Renal cortical epithelial cell (primary cell): Measurements from ENCODE around the gene SLC35E4. TPM values are rescaled to one million over a fixed set of nuclear protein-coding genes. Genes with fewer than 3 reads are reported as not detected.
"Not testable (repeated sequence)": the region's sequence is repeated elsewhere in the genome, so short reads cannot be mapped to it uniquely, and the experiment has no call there.

Source experiments
- DNase-seq: peaks from one replicate; pipeline ENCODE4 v3.0.0-alpha.2; 2011; ENCODE audit warnings: low read depth
- total RNA-seq: library from RNA; depleted of rRNA; stranded (reverse); fragments of >200 nt; gene quantifications from 2 replicates; pipeline ENCODE4 v1.2.3, GENCODE V29; 2014

Gene SLC35E4
- total RNA-seq, 1 donor from 2014 or later = 7.9 TPM

DNA sequence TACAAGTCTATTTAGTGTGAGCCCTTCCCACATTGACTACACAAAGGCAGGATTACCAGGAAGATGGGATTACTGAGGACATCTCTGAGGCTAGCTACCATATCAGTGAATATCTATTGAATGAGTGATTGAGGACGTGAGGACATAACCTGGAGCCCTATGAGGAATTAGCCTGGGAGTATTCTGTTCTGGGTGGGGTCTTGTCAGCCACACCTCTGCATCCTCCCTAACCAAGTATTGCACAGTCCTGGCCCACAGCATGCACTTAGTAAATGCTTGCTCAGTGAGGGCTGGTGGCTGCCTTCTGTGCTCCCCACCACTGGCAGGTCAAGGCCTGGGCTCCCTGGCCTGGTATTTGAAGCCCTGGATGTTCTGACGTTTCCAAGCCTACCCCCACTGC lies 17.3 kb downstream of the SLC35E4 start:
- no peak for DNase-seq

DNA sequence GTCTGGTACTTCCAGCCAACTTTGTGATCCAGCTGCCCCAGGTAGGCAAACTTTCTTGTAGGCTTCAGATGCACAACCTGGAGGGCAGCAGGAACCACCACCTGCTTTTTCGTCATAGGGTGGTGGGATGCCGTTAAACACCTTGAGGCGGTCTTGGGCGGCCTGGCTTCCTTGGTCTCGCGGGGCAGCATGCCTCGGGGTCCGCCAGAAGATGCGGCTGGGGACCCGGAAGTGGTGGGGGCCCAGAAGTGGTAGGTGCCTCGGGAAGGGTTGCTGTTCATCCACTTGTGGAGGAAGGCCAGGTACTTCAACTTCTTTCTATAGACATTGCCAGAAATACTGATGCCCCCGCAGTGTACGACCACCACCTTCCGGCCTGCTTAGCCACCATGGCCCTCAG lies 18.8 kb downstream of the SLC35E4 start:
- DNase-seq = no peak

- no peak for DNase-seq
Observed at GRCh38 chr22:30655532-30655931, 20.0 kb downstream of the SLC35E4 start.

- DNase-seq = no peak
Observed at GRCh38 chr22:30662040-30662439, 26.5 kb downstream of the SLC35E4 start.

- DNase-seq = no peak
Observed at GRCh38 chr22:30664798-30665197, 29.2 kb downstream of the SLC35E4 start.

GRCh38 chr22:30665266-30665665 lies 29.7 kb downstream of the SLC35E4 start:
- no peak for DNase-seq

DNA sequence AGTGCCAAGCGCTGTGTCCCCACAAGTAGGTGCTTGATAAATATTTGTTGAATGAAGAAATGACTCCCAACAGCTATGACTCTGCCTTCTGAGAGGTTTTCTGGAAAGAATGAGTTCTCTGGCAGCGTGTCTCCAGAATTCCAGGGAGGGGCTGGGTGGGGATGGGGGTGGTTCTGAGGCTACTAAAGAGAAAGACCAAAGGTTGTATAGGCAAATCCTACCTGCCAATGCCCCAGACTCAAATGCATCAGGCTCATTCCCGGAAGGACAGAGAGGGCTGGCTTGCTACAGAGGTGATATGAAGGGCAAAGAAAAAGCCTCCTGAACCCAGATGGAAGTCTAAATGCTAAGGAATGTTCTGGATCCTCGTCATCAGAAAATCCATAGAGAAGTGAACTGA lies 30.2 kb downstream of the SLC35E4 start:
- no peak for DNase-seq

- DNase-seq = no peak
Observed at GRCh38 chr22:30667107-30667493, 31.5 kb downstream of the SLC35E4 start.

GRCh38 chr22:30667494-30668385 lies 32.2 kb downstream of the SLC35E4 start, which contains the start of gene DUSP18:
Gene DUSP18 (minus strand): TSS chr22:30667875. CDS start chr22:30664003, 3,872 bp downstream.
- DNase-seq = peak; percentile 62

DNA sequence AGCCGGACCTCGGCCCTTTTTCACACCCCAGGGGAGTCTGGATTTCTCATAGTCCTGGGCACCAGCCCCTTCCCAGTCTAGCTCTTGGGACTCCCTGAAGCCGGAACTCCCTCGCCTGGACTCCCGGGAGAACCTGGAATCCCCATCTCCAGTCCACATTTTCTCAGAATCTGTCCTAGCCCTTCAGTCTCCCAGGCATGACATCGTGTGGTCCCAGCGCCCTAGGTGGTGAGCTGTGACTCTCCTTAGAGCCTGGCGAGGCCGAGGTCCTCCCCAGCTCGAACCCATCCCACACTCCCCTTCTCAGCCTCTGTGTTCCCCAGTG lies 32.8 kb downstream of the SLC35E4 start:
- DNase-seq = no peak

GRCh38 chr22:30671071-30671470 lies 35.5 kb downstream of the SLC35E4 start:
- no peak for DNase-seq

- no peak for DNase-seq
Observed at GRCh38 chr22:30673136-30673535, 37.6 kb downstream of the SLC35E4 start.

DNA sequence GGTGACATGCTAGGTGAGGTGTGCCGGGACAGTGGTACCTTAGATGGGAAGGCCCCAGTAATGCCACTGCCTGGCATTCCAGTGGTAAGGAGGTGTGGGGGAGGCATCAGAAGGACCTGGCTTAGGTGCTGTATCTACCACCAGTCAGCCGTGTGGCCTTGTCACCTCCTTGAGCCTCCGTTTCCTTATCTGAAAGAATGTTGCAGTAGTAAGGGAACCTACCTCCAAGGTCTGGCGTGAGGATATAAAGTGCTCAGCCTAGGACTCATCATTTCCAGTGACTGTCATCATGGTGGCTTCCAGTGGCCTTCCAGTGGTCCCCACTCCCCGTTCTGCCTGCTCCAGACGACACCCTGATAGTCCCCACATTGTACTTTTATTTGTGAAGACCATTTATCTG lies 38.9 kb downstream of the SLC35E4 start:
- no peak for DNase-seq

GRCh38 chr22:30675436-30675835 lies 39.9 kb downstream of the SLC35E4 start:
- no peak for DNase-seq

GRCh38 chr22:30676565-30676964 lies 41.0 kb downstream of the SLC35E4 start:
- not testable (repeated sequence) for DNase-seq

DNA sequence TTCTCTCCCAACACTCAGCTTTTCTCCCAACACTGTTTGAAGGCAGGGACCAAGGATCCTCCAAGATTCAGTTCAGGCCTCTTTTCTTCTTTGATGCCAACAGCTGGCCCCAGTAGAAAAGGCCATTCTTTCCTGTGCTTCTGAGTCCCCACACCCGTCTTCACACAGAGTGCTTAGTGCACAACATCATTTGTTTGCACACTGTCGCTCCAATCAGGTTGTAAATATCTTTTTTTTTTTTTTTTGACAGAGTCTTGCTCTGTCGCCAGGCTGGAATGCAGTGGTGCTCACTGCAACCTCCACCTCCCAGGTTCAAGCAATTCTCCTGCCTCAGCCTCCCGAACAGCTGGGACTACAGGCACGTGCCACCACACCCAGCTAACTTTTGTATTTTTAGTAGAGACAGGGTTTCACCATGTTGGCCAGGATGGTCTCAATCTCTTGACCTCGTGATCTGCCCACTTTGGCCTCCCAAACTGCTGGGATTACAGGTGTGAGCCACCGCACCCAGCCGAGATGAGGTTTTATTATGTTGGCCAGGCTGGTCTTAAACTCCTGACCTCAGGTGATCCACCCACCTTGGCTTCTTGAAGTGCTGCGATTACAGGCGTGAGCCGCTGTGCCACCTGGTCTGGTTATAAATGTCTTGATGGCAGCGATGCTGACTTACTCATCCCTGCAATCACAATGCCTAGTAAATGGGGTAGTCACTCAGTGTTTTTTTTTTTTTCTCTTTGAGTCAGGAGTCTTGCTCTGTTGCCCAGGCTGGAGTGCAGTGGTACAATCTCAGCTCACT lies 44.5 kb downstream of the SLC35E4 start:
- not testable (repeated sequence) for DNase-seq

DNA sequence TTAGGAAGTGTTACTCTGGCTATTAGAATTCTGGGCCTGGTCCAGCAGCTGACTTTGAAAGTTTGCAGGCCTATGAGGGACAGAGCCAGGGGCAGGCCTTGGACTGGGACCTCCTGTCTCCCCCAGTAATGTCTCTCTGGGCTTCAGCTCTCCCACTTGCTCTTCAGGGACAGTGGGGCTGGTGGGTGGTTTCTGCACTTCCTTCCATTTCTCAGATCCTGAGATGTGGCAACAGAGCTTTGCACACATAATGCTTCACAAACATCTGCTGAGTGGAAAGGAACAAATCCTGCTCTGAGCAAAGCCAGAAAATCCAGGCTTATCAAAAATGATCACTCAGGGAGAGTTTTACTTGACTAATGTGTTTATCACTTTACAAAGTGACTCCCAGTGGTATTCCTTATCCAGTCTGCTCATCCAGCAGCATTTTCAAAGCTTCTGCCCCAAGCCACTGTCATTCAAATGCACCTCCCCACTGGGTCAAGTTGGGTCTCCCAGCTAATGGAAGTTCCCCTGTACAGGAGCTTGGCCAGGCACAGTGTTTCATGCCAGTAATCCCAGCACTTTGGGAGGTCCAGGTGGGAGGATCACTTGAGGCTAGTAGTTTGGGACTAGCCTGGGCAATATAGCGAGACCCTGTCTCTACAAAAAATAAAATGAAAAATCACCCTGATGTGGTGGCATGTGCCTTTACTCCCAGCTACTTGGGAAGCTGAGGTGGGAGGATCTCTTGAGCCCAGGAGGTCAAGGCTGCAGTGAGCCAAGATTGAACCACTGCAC lies 45.6 kb downstream of the SLC35E4 start:
- DNase-seq = no peak

- no peak for DNase-seq
Observed at GRCh38 chr22:30681831-30682230, 46.2 kb downstream of the SLC35E4 start.

- DNase-seq = no peak
Observed at GRCh38 chr22:30685178-30685577, 49.6 kb downstream of the SLC35E4 start.

- no peak for DNase-seq
Observed at GRCh38 chr22:30687358-30687757, 51.8 kb downstream of the SLC35E4 start.

- DNase-seq = no peak
Observed at GRCh38 chr22:30689622-30690021, 54.0 kb downstream of the SLC35E4 start.

GRCh38 chr22:30691204-30691603 lies 55.6 kb downstream of the SLC35E4 start:
- DNase-seq = no peak
